Upper lobe of left lung (tissue), 6 donors: ENCODE data around the gene ZNF574. TPM values are rescaled to one million over a fixed set of nuclear protein-coding genes. Genes with fewer than 3 reads are reported as not detected.

Experiments
- ATAC-seq, 2 donors: fragments of 200-7000 bp; cut with Tn5 transposase; one replicate each; pipeline ENCODE4 v1.9.1; 2022; ENCODE audit warnings: mild to moderate bottlenecking in 2 of 2, moderate library complexity in 2 of 2; ENCODE audit not compliant: low FRiP score in 2 of 2
- DNase-seq, 2 donors: peaks; one replicate each; pipeline ENCODE4 v3.0.0-alpha.2; 2019 to 2020
- H3K27ac ChIP-seq, 4 donors: fragments of 200-600 bp; sonication (generic); one replicate each; pipeline ENCODE4 v1.5.1; 2016 to 2019
- H3K27me3 ChIP-seq, 4 donors: fragments of 200-600 bp; sonication (generic); one replicate each; pipeline ENCODE4 v1.5.1; 2017 to 2019
- H3K36me3 ChIP-seq, 4 donors: fragments of 200-600 bp; sonication (generic); one replicate each; pipeline ENCODE4 v1.5.1; 2016 to 2019
- H3K4me1 ChIP-seq, 4 donors: fragments of 200-600 bp; sonication (generic); one replicate each; pipeline ENCODE4 v1.5.1; 2018 to 2019
- H3K4me3 ChIP-seq, 4 donors: fragments of 200-600 bp; sonication (generic); one replicate each; pipeline ENCODE4 v1.5.1; 2017 to 2019; ENCODE audit warnings: mild to moderate bottlenecking in 2 of 4, moderate library complexity in 1 of 4
- H3K9me3 ChIP-seq, 4 donors: fragments of 200-600 bp; sonication (generic); one replicate each; pipeline ENCODE4 v1.5.1; 2018 to 2019
- CTCF ChIP-seq, 6 experiments: fragments of 450-650 bp in 4 of 6; fragments of 200-600 bp in 2 of 6; sonication (generic) in 2 of 6; IDR thresholded peaks; one replicate each; pipeline ENCODE4 v1.5.1; 2016 to 2019; ENCODE audit warnings: antibody characterized with exemption in 6 of 6
- EP300 ChIP-seq, 4 donors: sonication (generic); formaldehyde crosslinking; IDR thresholded peaks; one replicate each; pipeline ENCODE4 v1.5.1; 2017; ENCODE audit warnings: antibody characterized with exemption in 4 of 4, control low read depth in 2 of 4
- POLR2A ChIP-seq, 4 donors: fragments of 450-650 bp; IDR thresholded peaks; one replicate each; pipeline ENCODE4 v1.5.1; 2016 to 2017; ENCODE audit warnings: antibody characterized with exemption in 4 of 4, mild to moderate bottlenecking in 2 of 4
- POLR2AphosphoS5 ChIP-seq, 2 donors: sonication (generic); formaldehyde crosslinking; IDR thresholded peaks; one replicate each; pipeline ENCODE4 v1.5.1; 2017; ENCODE audit warnings: antibody characterized with exemption in 2 of 2
- WGBS, 2 donors: methylation state at CpG; one replicate each; pipeline ENCODE4 v1.1.5; 2017 to 2018; 5-methylcytosine and 5-hydroxymethylcytosine counted together
- total RNA-seq, 6 donors: library from RNA; depleted of rRNA in 4 of 6; stranded (reverse); fragments of >200 nt in 4 of 6; gene quantifications; one replicate each; pipeline versions ENCODE4 v1.1.0 to v1.2.1, GENCODE V29; 2016 to 2021
- donor health status: DM: no; HTN: no; CAD: no; lungs with moderate emphysema.
- donor health status: DM: no; HTN: yes; CAD: no; lungs with severe emphysema.

ZNF574 gene
- total RNA-seq, 6 donors from 2014 or later, result 9.2 to 26.4 (median 13.3) TPM

GRCh38 chr19:42060117-42060516 is 15.8 kb upstream of the ZNF574 start:
- no peak overlapping the region for H3K27ac ChIP-seq
- H3K36me3 ChIP-seq, result no peaks in the 10 kb centered on the region
- no peak for DNase-seq
- no peak for TF ChIP-seq POLR2A (IDR thresholded peaks at IDR 0.05)
- no peak for TF ChIP-seq CTCF (IDR thresholded peaks at IDR 0.05)
- ATAC-seq, result no peak
- no peaks in the 10 kb centered on the region for H3K27me3 ChIP-seq
- H3K4me3 ChIP-seq, result no peak overlapping the region
- no peaks in the 10 kb centered on the region for H3K9me3 ChIP-seq
- H3K4me1 ChIP-seq, result no peaks in the 10 kb centered on the region
- 91 to 94% methylated on average over 3 of the region's 3 CpGs for WGBS, 2 donors

GRCh38 chr19:42062381-42062780 is 13.6 kb upstream of the ZNF574 start:
- TF ChIP-seq CTCF (IDR thresholded peaks at IDR 0.05) (no peak), POLR2AphosphoS5 (IDR thresholded peaks at IDR 0.05) (no peak), EP300 (IDR thresholded peaks at IDR 0.05) (no peak), POLR2A (IDR thresholded peaks at IDR 0.05) (no peak)
- DNase-seq (no peak), ATAC-seq (no peak)
- H3K27ac ChIP-seq, result no peak overlapping the region
- no peaks in the 10 kb centered on the region for H3K9me3 ChIP-seq
- 94 to 97% methylated on average over 16 of the region's 16 CpGs for WGBS, 2 donors
- H3K27me3 ChIP-seq, result peaks cover 0 to 7% (median 0%) of the 10 kb centered on the region in 4 donors
- no peaks in the 10 kb centered on the region for H3K4me1 ChIP-seq
- H3K4me3 ChIP-seq, result no peak overlapping the region
- no peaks in the 10 kb centered on the region for H3K36me3 ChIP-seq

GRCh38 chr19:42064432-42064831 is 11.5 kb upstream of the ZNF574 start:
- H3K4me1 ChIP-seq, result peaks cover 1 to 6% (median 3%) of the 10 kb centered on the region in 4 donors
- peaks cover 0 to 13% (median 1%) of the 10 kb centered on the region in 4 donors for H3K27me3 ChIP-seq
- 81 to 88% methylated on average over 6 of the region's 6 CpGs for WGBS, 2 donors
- H3K36me3 ChIP-seq, result no peaks in the 10 kb centered on the region
- ATAC-seq, result no peak
- H3K4me3 ChIP-seq, result no peak overlapping the region
- TF ChIP-seq CTCF (IDR thresholded peaks at IDR 0.05) (no peak), POLR2AphosphoS5 (IDR thresholded peaks at IDR 0.05) (no peak), POLR2A (IDR thresholded peaks at IDR 0.05) (no peak), EP300 (IDR thresholded peaks at IDR 0.05) (no peak)
- no peak overlapping the region for H3K27ac ChIP-seq
- no peak for DNase-seq
- no peaks in the 10 kb centered on the region for H3K9me3 ChIP-seq

- H3K4me1 ChIP-seq, result peaks cover 3 to 11% (median 6%) of the 10 kb centered on the region in 4 donors
- TF ChIP-seq EP300 (IDR thresholded peaks at IDR 0.05), result no peak
- no peak for TF ChIP-seq POLR2A (IDR thresholded peaks at IDR 0.05)
- TF ChIP-seq POLR2AphosphoS5 (IDR thresholded peaks at IDR 0.05), result no peak
- TF ChIP-seq CTCF (IDR thresholded peaks at IDR 0.05), result no peak
- 94 to 95% methylated on average over 10 to 13 of the region's 13 CpGs for WGBS, 2 donors
- H3K27me3 ChIP-seq, result peaks cover 0 to 19% (median 4%) of the 10 kb centered on the region in 4 donors
- DNase-seq (peak in 1 of 2 donors; percentile 73), ATAC-seq (no peak)
- no peak overlapping the region for H3K4me3 ChIP-seq
- no peak overlapping the region for H3K27ac ChIP-seq
- H3K9me3 ChIP-seq, result no peaks in the 10 kb centered on the region
- H3K36me3 ChIP-seq, result no peaks in the 10 kb centered on the region
Observed at GRCh38 chr19:42065051-42065450, 10.9 kb upstream of the ZNF574 start.

GRCh38 chr19:42065511-42065910 is 10.5 kb upstream of the ZNF574 start:
- H3K4me1 ChIP-seq, result peaks cover 3 to 11% (median 6%) of the 10 kb centered on the region in 4 donors
- H3K4me3 ChIP-seq, result no peak overlapping the region
- WGBS, 2 donors, result 70 to 95% methylated on average over 2 to 9 of the region's 9 CpGs
- TF ChIP-seq POLR2AphosphoS5 (IDR thresholded peaks at IDR 0.05) (no peak), CTCF (IDR thresholded peaks at IDR 0.05) (no peak), POLR2A (IDR thresholded peaks at IDR 0.05) (no peak), EP300 (IDR thresholded peaks at IDR 0.05) (no peak)
- peaks cover 0 to 22% (median 5%) of the 10 kb centered on the region in 4 donors for H3K27me3 ChIP-seq
- H3K9me3 ChIP-seq, result no peaks in the 10 kb centered on the region
- no peak for ATAC-seq
- no peak overlapping the region for H3K27ac ChIP-seq
- no peaks in the 10 kb centered on the region for H3K36me3 ChIP-seq
- no peak for DNase-seq
